MCF 10A (cell line): ENCODE results near the gene BAZ2B. TPM values are rescaled to one million over a fixed set of nuclear protein-coding genes. Genes with fewer than 3 reads are reported as not detected.

Experiments used
- Bru-seq: library from RNA; stranded (reverse); fragments of 400-500 nt; gene quantifications from one replicate; lab custom pipeline; 2021; lab: Mats Ljungman, UMichigan
- BruChase-seq, 2 experiments: library from RNA; stranded (reverse); fragments of 400-500 nt; gene quantifications; one replicate each; lab custom pipeline; 2021; lab: Mats Ljungman, UMichigan
- BruUV-seq: library from RNA; stranded (reverse); fragments of 400-500 nt; replicated peaks from 2 replicates; lab custom pipeline; 2021; lab: Mats Ljungman, UMichigan
- CTCF ChIA-PET: fragments of 300-600 bp; sonication (Branson Sonifier 250); formaldehyde crosslinking; extraction: SDS; loops from one replicate; lab custom pipeline; 2021; ENCODE audit warnings: antibody characterized with exemption, inconsistent platforms; lab: Yijun Ruan, JAX
- POLR2A ChIA-PET: fragments of 300-600, 350-650 bp; sonication (Branson Sonifier 250); formaldehyde crosslinking; extraction: SDS; loops from one replicate; lab custom pipeline; 2020; ENCODE audit warnings: antibody characterized with exemption, inconsistent platforms; lab: Yijun Ruan, JAX
- DNase-seq: peaks from one replicate; pipeline ENCODE4 v3.0.0-alpha.2; 2018; ENCODE audit not compliant: unreplicated experiment
- H3K27ac Mint-ChIP-seq: one replicate; pipeline ENCODE4 v1.8.0; 2022; ENCODE audit warnings: mild to moderate bottlenecking, low read depth, mixed read lengths; ENCODE audit not compliant: unreplicated experiment
- H3K27me3 Mint-ChIP-seq: one replicate; pipeline ENCODE4 v1.8.0; 2022; ENCODE audit warnings: mixed read lengths; ENCODE audit not compliant: insufficient read depth, unreplicated experiment
- H3K36me3 Mint-ChIP-seq: one replicate; pipeline ENCODE4 v1.8.0; 2022; ENCODE audit warnings: mild to moderate bottlenecking, moderate library complexity, mixed read lengths; ENCODE audit not compliant: insufficient read depth, unreplicated experiment
- H3K4me1 Mint-ChIP-seq: one replicate; pipeline ENCODE4 v1.8.0; 2022; ENCODE audit warnings: mixed read lengths; ENCODE audit not compliant: insufficient read depth, unreplicated experiment
- H3K4me3 Mint-ChIP-seq: one replicate; pipeline ENCODE4 v1.8.0; 2022; ENCODE audit warnings: mild to moderate bottlenecking, moderate library complexity, mixed read lengths; ENCODE audit not compliant: unreplicated experiment
- H3K9me3 Mint-ChIP-seq: one replicate; pipeline ENCODE4 v1.8.0; 2022; ENCODE audit warnings: mixed read lengths; ENCODE audit not compliant: unreplicated experiment
- CTCF ChIP-seq: fragments of 200-600 bp; IDR thresholded peaks from one replicate; pipeline ENCODE4 v1.8.0; 2022; ENCODE audit warnings: antibody characterized with exemption, mild to moderate bottlenecking; ENCODE audit not compliant: unreplicated experiment
- intact Hi-C: fragments of 100-400 bp; cut with micrococcal nuclease; formaldehyde crosslinking; loops from 2 replicates; pipeline ENCODE4 v1.14.1; 2022
- long read RNA-seq: library from polyadenylated mRNA; stranded (forward); transcript quantifications from one replicate; pipeline ENCODE4 v2.0.0, GENCODE V29; 2022
- total RNA-seq: library from RNA; stranded (reverse); gene quantifications from 2 replicates; pipeline ENCODE4 v1.2.3, GENCODE V29; 2022

BAZ2B gene
- total RNA-seq (51.8 and 60.0 TPM in 2 replicates), Bru-seq, nascent RNA (percentile 86 among the genes with signal in this experiment), BruChase-seq, experiment 1, labeled RNA remaining after a 6-hour chase (percentile 76 among the genes with signal in this experiment), BruChase-seq, experiment 2, labeled RNA remaining after a 2-hour chase (percentile 79 among the genes with signal in this experiment)
- long read RNA-seq, partial matches to known transcripts = 4 of 14 reads
- long read RNA-seq, other reads (novel, unspliced or antisense) = 9 of 14 reads

DNA sequence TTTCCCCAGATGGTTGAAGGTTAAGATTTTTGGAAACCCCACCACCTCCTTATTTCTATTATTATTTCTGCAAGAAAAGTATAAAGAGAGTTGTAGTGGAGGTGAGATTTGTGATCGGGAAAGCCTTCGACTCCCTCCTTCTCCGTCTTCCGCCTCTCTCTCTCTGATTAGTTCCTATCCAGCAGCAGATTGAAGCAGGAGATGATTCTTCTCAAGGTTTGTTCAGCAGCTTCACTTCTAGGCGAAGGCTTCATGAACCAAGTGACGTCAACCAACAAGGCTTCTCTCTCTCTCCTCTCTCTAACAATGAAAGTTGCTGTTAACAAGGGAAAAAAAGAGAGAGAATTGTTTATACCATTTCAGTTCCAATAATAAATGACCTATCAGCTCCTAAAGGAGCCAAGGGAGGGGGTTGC is at the start of gene BAZ2B:
Gene BAZ2B (minus strand): TSS at position 263 of the 416 bp plus-strand sequence. CDS start 137,829 bp downstream, outside the sequence.
- Mint-ChIP-seq H3K4me1 (peaks cover 14% of the 10 kb centered on the region), H3K4me3 (peak within 1 kb of the TSS; percentile 99), H3K9me3 (no peaks in the 10 kb centered on the region), H3K36me3 (peaks cover 12% of the 10 kb centered on the region), H3K27ac (peak within 1 kb of the TSS; percentile 98), H3K27me3 (no peaks in the 10 kb centered on the region)
- ChIA-PET CTCF (interaction anchor here (0.6 to 1.3 kb wide), 2 partner anchors 28 to 1378 kb away, joined by 3 read pairs; no protein-coding TSS in a partner anchor), POLR2A (interaction anchor here (0.6 to 11.1 kb wide), 16 partner anchors 11 to 1872 kb away, joined by 3 to 262 read pairs (median 4); partner anchors contain the start of gene MARCHF7)
- TF ChIP-seq CTCF = no peak
- no TSS peak for BruUV-seq
- peak; percentile 73 for DNase-seq
- intact Hi-C loops = loop anchor here (5.0 kb wide), 1 partner anchor 99 kb away; no protein-coding TSS in a partner anchor

DNA sequence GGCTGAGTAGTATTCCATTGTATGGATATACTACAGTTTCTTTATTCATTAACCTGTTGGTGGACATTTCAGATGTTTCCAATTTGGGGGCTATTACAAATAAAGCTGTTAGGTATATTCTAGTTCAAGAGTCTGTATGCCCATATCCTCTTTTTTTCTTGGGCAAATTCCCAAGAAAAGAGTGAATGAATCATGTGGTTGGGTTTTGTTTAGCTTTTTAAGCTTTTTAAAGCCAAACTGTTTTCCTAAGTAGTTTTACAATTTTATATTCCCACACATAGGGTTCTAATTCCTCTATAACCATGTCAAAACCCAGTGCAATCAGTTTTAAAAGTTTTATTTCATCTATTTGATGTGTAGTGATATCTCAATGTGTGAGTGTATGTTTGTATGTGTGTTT is 44.9 kb upstream of the BAZ2B start:
- DNase-seq = no peak
- Mint-ChIP-seq H3K36me3 (no peaks in the 10 kb centered on the region), H3K27ac (no peak overlapping the region), H3K27me3 (no peaks in the 10 kb centered on the region), H3K4me1 (no peaks in the 10 kb centered on the region), H3K4me3 (no peak overlapping the region), H3K9me3 (no peaks in the 10 kb centered on the region)
- TF ChIP-seq CTCF = no peak
- ChIA-PET CTCF (interaction anchor here (0.7 kb wide), 1 partner anchor 13 kb away, joined by 3 read pairs; no protein-coding TSS in a partner anchor), POLR2A (interaction anchor here (0.7 kb wide), 1 partner anchor 52 kb away, joined by 3 read pairs; no protein-coding TSS in a partner anchor)
- intact Hi-C loops = no loop called here
- BruUV-seq = no TSS peak

- POLR2A ChIA-PET = no interaction called here
- peak; percentile 62 for DNase-seq
- no TSS peak for BruUV-seq
- CTCF ChIA-PET = no interaction called here
- no peaks in the 10 kb centered on the region for H3K36me3 Mint-ChIP-seq
- H3K9me3 Mint-ChIP-seq = no peaks in the 10 kb centered on the region
- no peak overlapping the region for H3K27ac Mint-ChIP-seq
- no peaks in the 10 kb centered on the region for H3K4me1 Mint-ChIP-seq
- intact Hi-C loops = no loop called here
- no peaks in the 10 kb centered on the region for H3K27me3 Mint-ChIP-seq
- no peak overlapping the region for H3K4me3 Mint-ChIP-seq
- TF ChIP-seq CTCF = no peak
These were observed 42.8 kb upstream of the BAZ2B start for GRCh38 chr2:159658881-159659873.
